ENCODE data around the gene MGST1.

The MGST1 gene

DNA sequence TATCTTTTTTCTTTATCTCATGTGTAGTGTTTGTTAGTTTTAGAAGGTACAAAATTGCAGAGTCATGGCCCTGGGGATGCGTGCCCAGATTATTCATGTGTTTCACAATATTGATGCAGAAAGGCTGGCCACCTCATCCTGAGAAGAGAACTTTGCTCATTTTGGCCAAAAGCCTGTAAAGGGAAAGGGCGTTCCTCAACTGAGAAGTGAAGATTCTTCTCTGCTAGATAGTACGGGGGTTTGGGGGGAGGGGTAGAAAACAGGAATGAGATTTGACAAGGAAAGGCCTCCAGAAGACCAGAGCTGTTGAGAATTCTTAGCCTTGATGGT is 1.7 kb downstream of the MGST1 start:
- TF ChIP-seq, protein P1, sequence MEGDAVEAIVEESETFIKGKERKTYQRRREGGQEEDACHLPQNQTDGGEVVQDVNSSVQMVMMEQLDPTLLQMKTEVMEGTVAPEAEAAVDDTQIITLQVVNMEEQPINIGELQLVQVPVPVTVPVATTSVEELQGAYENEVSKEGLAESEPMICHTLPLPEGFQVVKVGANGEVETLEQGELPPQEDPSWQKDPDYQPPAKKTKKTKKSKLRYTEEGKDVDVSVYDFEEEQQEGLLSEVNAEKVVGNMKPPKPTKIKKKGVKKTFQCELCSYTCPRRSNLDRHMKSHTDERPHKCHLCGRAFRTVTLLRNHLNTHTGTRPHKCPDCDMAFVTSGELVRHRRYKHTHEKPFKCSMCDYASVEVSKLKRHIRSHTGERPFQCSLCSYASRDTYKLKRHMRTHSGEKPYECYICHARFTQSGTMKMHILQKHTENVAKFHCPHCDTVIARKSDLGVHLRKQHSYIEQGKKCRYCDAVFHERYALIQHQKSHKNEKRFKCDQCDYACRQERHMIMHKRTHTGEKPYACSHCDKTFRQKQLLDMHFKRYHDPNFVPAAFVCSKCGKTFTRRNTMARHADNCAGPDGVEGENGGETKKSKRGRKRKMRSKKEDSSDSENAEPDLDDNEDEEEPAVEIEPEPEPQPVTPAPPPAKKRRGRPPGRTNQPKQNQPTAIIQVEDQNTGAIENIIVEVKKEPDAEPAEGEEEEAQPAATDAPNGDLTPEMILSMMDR (IDR thresholded peaks at IDR 0.05; ENCODE audit: low read depth, low read length) = no peak
- H3K4me3 ChIP-seq (ENCODE audit: low read depth, low read length) = peak overlapping the region; percentile 84

DNA sequence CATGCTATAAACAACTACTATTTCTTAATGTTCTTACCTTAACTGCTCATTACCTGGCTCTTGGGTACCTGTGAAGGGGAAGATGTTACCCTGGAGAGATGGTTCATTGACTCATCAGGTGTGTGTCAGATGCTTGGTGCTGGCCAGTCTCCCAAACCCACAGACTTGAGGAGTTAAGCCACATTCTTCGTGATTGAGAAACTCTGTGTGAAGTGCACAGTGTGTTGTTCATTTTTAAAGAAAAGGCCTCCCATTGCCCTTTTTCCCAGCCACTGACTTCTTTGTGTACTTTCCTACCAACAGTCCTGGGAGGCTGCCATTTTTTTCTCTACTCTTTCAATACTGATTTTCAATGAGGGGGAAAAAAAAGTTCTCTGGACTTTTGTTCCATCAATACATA is 3.2 kb downstream of the MGST1 start:
- TF ChIP-seq, protein P1 (IDR thresholded peaks at IDR 0.05; ENCODE audit: low read depth, low read length) = no peak
- H3K4me3 ChIP-seq (ENCODE audit: low read depth, low read length) = peak overlapping the region; percentile 40

DNA sequence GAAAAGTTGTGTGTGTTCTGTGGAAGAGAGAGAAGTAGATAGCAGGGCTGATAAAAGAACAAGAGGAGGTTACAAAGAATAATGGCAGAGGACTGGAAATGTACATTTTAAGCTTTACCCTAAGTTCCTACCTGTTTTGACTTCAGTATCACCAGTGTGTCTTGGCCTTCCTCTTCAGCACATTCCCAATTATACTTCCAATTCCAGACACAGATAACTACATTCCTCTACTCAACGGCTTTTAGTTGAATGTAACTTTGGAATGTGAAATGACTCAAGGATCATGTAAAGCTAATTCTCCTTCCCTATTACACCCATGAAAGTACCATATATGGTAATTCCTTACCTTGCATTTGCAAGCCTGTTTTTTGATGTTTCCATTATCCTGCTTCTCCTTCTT is 5.0 kb downstream of the MGST1 start:
- peak overlapping the region; percentile 40 for H3K4me3 ChIP-seq (ENCODE audit: low read depth, low read length)

DNA sequence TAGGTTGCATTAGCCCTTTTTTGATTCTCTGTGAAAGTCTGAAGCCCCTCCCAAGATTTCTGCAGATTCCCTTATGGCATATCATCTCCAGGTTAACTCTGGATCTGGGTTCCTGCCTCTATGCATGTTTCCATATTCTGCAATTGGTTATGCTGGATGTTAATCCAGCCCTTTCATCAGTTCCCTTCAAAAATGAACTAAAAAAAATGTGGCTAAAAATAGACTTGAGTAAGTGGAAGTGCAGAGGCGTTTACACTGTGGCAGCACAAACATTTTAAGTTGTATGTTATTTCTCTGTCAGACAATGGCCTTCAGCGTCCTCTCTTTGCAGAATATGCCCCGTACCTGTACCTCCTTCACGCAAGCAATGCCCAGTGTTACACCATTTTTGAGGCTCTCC is 11.4 kb downstream of the MGST1 start:
- no peak overlapping the region for H3K4me3 ChIP-seq (ENCODE audit: low read depth, low read length)

More for the DNA sequence above, 5.0 kb downstream of the MGST1 start:
- TF ChIP-seq, protein P1 (IDR thresholded peaks at IDR 0.05; ENCODE audit: low read depth, low read length) = no peak

DNA sequence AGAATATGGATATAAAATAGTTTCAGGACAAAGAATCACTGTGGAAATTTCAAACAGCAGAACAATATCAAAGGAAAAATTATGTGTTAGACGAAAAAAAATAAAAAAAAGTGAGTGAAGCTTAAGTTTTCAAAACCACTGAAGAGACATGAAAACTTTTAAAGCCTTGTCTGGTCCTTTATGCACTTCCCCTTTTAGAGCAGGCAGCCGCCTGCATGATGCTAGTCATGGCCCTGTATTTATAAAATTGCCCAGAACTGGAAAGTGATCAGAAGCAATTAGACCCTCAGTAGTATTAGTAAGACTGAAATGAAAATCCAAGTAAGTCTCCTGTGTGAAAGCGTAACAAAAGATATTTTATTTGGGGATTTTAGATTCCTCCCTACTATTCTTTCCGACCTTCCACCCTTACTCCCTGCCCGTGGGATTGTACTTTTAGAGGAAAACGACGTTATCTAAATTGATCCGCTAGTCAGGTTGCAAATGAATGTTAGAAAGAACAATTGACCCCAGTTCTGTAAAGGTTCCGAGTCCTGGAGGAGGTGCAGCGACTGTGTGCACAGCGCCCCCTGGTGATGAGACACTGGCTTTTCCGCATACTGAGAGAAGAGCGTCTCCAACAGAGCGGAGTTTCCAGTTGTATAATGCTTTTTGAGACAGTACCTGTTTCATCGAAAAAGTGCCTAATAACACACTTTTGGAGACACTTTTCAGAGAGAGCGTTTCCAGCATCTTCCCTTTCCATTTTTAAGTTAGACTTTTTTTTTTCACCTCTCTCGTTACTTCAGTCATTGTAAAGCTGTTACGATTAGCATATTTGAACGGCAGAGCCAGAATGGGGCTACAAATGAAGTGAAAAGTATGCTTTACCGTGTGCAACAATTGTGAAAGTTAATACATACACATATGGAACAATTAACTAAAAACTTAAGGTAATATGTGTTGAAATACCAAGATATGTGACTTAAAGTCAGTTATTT is 12.4 kb downstream of the MGST1 start:
- TF ChIP-seq, protein P1 (IDR thresholded peaks at IDR 0.05; ENCODE audit: low read depth, low read length) = peak; percentile 72
- H3K4me3 ChIP-seq (ENCODE audit: low read depth, low read length) = no peak overlapping the region

More for the DNA sequence above, 11.4 kb downstream of the MGST1 start:
- TF ChIP-seq, protein P1 (IDR thresholded peaks at IDR 0.05; ENCODE audit: low read depth, low read length) = no peak

DNA sequence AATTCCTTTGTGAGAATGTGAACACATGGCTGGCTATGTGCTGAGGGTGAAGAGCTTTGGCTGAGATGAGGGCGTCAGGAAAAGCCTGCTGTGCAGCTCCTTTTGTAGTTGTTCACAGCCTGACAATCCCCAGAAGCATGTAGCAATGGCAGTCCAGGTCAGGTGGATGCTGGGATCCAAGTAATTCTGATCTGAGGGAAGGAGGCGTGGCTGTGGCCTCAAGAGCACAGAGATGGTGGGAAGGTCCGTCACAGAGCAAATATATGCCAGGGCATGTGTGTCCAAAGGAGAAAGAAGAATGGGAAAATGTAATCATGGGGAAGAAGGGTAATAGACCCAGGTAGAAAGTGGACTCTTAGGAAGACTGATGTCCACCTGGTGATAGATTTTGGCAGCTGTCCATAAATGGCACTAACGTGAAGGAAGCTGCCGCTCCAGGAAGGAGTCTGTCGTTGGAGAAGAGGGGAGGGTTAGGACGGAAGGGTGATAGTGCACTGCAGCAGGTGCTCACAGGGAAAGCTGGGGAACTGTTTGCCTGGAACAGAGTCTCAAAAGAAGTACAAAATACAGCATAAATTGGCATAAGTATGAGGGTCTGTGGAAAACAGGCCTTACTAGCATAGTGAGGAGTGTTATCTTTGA is 13.8 kb downstream of the MGST1 start:
- TF ChIP-seq, protein P1 (IDR thresholded peaks at IDR 0.05; ENCODE audit: low read depth, low read length) = no peak

DNA sequence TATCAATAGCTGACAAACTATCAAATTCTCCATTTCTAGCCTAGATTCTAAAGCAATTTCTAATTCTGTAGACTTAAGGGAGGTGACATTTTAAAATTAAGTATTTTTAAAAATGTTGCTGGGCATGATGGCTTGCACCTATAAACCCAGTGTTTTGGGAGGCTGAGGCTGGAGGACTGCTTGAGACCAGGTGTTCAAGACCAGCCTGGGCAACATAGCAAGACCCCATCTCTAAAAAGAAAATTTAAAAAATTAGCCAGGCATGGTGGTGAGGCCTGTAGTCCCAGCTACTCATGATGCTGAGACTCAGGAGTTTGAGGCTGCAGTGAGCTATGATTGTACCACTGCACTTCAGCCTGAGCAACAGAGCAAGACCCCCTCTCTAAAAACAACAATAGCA is 15.1 kb downstream of the MGST1 start:
- no peak overlapping the region for H3K4me3 ChIP-seq (ENCODE audit: low read depth, low read length)
- TF ChIP-seq, protein P1 (IDR thresholded peaks at IDR 0.05; ENCODE audit: low read depth, low read length) = no peak

More for the DNA sequence above, 13.8 kb downstream of the MGST1 start:
- no peak overlapping the region for H3K4me3 ChIP-seq (ENCODE audit: low read depth, low read length)

All from WI38 (cell line).